ENCODE results near the gene MRPL28.
"Not testable (repeated sequence)": the region's sequence is repeated elsewhere in the genome, so short reads cannot be mapped to it uniquely, and the experiment has no call there.

MRPL28 gene

DNA sequence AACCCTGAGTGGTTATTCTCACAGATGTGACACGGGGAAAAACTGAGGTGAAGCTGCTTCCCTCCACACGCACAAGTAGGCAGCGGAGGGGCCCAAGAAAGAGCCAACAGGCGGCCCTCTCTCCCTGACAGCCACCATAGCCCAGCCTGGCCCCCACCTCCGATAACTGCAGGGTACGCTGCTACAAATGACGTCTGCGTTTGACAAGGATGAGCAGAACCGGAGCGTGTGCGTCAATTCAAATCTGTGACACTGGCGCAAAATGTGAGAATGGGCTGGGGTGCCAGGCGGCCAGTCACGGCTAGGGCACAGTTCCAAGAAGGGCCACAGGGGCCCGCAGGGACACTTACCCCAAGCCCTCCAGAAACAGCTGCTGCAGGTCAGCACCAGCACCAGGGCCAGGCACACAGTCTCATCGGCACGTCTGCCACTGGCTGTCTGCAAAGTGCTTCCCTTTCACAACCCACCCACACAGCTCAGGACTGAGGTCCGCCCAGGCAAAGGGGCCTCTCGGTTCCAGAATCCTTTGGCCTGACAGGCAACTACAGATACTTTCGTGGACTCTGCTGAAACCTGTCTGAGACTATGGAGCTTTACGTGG is 32.3 kb downstream of the MRPL28 start:
- no peak for DNase-seq (ENCODE audit: low spot score)

DNA sequence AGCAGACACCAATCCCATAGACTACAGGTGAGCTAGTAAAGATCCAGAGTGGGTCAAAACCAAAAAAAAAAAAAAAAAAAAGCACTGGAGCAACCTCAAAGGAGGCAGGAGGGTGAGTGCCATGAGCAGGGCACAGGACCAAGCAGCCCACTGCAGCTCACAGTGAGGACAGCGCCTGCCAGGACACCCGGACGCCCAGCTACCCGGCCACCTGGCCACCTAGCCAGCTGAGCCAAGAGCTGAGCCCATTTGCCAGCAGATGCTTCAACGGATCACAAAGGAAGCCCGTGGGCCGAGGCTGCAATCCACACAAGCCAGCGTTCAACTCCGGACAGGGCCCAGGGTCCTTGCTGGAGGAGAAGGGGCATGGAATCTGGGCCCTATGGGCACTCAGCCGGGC is 32.9 kb downstream of the MRPL28 start:
- no peak for DNase-seq (ENCODE audit: low spot score)

DNA sequence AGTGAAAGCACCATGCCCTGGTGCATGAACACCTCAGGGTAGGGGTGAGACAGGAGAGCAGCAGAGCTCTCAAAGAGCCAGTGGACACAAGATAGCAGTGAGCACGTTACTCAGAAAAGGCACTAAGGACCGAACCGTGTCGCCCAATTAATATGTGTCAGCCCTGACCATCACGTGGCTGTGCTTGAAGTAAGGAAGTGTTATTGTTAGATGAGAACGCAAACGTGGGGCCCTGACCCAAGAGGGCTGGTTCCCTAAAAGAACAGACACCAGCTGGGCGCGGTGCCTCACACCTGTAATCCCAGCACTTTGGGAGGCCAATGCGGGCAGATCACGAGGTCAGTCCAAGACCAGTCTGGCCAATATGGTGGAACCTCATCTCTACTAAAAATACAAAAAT is 34.1 kb downstream of the MRPL28 start:
- DNase-seq (ENCODE audit: low spot score), result no peak

DNA sequence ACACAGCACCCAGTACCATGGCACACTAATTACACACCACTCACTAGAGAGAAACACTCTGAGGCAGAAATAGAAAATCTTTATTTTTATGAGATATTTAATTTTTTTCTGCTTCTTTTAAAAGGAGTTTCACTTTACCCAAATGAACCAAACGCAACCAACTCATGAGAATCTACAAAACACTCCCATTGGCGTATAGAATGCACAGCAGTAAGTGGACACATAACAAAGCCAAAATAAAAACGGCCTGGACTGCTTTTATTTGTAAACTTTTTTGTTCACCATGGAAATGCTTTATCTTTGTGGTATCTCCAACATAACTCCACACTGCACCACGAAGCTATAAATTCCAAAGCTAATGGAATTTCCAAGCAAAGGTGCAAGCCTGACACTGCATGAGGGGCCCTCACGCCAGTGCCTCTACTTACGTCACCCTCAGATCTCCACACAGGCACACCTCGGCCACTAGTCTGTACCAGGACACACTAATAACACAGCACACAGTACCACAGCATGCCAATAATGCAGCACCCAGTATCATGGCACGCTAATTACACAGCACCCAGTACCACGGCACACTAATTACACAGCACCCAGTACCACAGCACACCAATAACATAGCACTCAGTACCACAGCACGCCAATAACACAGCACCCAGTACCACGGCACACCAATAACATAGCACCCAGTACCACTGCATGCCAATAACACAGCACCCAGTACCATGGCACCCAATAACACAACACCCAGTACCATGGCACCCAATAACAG is 35.3 kb downstream of the MRPL28 start:
- not testable (repeated sequence) for DNase-seq (ENCODE audit: low spot score)

DNA sequence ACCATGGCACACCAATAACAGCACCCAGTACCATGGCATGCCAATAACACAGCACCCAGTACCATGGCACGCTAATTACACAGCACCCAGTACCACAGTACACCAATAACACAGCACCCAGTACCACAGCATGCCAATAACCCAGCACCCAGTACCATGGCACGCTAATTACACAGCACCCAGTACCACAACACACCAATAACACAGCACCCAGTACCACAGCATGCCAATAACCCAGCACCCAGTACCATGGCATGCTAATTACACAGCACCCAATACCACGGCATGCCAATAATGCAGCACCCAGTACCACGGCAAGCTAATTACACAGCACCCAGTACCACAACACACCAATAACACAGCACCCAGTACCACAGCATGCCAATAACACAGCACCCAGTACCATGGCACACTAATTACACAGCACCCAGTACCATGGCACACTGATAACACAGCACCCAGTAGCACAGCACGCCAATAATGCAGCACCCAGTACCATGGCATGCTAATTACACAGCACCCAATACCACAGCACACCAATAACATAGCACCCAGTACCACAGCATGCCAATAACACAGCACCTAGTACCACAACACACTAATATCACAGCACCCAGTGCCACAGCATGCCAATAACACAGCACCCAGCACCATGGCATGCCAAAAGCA is 36.0 kb downstream of the MRPL28 start:
- not testable (repeated sequence) for DNase-seq (ENCODE audit: low spot score)

DNA sequence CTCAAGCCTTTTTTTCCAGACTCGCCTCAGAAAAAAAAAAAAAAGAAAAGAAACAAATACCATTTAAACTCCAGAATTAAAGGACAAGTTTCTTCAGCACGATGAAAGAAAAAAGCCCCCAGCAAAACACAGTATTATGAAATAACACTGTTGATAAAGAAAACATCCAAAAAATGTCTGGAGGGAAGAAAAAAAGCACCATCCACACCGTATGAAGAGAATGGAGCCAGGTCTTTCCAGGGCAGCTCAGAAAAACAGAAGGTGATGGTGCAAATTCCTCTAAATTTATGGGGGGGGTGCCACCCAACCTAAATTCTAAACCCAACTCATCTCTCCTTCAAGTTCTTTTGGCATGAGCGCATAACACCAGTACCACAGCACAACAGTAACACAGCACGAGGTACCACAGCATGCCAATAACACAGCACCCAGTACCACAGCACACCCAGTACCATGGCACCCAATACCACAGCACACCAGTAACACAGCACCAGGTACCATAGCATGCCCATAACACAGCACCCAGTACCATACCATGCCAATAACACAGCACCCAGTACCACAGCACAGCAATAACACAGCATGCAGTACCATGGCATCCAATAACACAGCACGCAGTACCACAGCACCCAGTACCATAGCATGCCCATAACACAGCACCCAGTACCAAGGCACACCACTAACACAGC is 36.8 kb downstream of the MRPL28 start:
- no peak for DNase-seq (ENCODE audit: low spot score)

DNA sequence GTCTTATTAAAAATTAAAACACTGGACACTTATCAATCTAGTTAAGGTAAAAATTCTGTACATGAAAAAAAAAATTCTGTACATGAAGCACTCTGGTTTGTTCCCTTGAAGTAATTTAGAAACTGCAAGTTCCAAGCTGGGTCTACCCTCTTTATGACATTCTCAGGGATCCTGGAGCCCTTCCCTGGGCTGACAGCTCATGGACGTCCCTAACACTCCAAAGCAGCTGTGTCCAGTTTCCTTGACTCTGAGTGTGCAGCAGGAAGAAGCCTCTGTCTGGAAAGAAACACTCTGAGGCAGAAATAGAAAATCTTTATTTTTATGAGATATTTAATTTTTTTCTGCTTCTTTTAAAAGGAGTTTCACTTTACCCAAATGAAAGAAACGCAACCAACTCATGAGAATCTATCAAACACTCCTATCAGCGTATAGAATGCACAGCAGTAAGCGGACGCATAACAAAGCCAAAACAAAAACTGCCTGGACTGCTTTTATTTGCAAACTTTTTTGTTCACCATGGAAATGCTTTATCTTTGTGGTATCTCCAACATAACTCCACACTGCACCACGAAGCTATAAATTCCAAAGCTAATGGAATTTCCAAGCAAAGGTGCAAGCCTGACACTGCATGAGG is 39.0 kb downstream of the MRPL28 start:
- DNase-seq (ENCODE audit: low spot score), result not testable (repeated sequence)

DNA sequence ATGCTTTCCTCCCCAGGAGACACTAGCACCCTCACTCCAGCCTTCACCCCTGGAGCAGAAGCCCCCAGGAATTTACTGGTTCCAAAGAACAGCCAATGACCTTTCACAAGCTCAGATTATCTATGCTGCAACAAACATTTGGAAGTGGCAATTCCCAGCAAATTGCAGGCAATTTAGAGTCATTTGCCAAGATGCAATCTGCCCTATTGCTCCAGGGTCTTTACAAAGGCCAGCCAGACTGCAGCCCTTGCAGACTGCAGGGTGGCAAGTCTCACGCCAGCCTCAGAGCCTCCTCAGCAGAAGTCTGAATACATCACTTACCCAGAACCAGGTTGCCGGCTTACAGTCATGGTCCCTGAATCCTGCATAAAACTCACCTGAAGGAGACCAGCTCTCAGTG is 39.6 kb downstream of the MRPL28 start:
- DNase-seq (ENCODE audit: low spot score), result no peak

DNA sequence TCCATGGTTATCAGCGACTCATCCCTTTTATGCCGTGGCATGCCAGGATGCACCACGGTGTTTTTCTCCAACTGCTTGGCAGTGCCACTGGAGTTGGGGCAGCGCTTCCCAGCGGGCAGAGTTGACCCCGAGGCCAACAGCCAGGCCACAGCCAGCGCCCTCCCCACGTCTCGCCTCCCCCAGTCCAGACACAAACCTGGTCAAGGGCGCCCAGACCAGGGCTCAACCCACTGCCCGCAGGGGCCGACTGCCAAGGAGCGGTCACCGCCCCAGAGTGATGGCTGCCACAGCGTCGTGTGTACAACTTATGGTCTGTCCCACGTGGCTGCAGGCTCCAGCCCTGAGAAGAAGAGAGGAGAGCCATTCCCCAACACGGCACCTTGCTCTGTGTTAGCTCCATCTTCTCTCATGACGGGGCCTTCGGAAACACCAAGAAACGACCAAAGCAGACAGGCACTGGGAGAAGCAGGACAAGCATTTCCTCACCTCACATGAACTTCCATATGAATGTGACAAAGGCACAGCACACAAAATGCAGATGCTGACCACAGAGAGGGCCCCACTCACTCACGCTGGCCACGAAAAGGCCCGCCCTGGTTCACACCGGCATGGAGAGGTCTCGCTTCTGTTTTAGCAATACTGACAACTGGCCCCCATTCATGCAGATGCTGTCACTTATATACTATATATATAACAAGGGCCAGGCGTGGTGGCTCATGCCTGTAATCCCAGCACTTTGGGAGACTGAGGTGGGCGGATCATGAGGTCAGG is 44.8 kb downstream of the MRPL28 start:
- no peak for DNase-seq (ENCODE audit: low spot score)

DNA sequence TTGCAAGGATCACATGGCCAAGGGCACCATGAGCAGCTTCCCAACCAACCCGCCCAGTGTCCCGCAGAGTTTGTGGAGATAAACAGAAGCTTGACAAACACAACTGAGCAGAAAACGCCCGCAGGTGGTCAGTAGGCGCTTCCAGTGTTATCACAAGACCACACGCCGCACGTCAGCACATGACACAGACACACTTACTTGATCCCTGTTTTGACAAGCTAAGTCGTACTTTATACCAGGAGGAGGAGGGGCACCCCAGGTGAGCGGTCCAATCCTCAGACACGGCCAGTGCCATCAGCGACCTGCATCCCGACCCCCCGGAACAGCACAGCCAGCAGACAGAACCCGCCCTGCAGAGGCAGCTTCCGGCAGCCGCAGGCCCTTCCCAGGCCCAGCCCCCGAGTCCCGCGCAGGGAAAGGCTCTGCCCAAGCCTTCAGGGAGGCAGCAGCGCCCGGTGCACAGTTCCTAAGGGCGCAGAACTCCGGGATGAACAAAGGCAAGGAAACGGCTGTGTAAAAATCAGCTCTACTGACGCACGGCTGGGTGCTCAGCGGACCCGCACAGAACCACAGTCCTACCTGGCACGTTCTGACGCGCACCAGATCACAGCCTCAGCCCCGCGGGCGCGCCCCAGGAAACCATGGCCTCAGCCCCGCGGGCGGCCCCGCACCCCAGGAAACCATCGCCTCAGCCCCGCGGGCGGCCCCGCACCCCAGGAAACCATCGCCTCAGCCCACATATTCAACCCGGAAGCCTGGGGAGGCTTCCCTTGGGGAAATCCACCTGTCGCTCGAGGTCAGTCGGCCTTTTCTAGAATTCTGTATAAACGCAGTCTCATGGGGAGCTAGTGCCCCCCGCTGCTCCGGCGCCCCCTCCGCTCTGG is 45.6 kb downstream of the MRPL28 start:
- peak; percentile 67 for DNase-seq (ENCODE audit: low spot score)

DNA sequence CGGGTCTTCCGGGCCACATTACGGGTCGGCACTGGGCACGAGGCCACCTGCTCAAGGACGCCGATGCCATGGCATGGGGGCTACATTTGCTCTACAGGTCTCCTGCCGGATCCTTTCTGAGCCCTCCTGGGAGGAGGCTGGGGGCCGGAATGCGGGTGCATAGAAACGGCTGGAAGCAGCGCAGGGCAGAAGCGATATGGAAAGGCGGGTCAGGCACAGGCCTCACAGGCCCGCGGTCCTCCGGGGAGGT is 46.2 kb downstream of the MRPL28 start:
- DNase-seq (ENCODE audit: low spot score), result no peak

DNA sequence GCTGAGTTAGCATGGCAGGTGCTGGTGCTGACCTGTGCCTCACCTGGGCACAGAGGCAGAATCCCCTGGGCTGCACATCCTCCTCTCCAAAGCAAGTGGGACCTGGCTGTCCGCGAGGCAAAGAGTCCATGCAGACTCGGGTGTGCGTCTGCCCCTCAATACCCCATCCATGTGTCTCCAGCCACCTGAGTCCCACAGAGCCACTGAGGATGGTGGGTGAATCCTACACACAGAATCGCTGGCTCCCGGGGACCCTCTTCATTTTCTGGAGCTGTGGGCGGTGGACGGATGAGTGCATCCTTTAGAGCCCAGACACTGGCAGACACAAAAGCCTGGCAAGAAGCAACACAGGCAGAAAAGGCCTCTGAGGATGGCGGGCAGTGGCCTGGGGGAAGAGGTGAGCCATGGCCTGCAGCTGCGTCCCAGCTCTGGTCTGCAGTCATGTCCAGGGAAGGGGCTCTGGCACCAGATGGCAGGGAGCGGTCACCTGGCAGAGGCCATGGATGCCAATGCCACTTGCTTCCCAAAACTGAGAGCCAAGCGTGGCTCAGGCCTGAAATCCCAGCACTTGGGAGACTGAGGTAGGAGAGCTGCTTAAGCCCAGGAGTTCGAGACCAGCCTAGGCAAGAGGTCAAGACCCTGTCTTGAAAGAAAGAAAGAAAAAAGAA is 47.7 kb downstream of the MRPL28 start:
- DNase-seq (ENCODE audit: low spot score), result no peak

DNA sequence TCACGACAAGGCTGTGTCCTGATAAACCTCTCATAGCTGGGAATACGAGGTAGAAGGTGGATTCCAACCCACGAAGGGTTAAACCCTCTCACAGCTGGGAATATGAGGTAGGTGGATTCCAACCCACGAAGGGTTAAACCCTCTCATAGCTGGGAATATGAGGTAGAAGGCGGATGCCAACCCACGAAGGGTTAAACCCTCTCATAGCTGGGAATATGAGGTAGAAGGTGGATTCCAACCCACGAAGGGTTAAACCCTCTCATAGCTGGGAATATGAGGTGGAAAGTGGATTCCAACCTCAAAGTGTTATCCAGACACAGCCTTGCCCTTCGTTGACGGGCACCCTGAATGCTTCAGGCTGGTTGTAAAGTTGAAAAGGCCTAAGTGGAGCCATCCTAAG is 48.8 kb downstream of the MRPL28 start:
- DNase-seq (ENCODE audit: low spot score), result no peak

DNA sequence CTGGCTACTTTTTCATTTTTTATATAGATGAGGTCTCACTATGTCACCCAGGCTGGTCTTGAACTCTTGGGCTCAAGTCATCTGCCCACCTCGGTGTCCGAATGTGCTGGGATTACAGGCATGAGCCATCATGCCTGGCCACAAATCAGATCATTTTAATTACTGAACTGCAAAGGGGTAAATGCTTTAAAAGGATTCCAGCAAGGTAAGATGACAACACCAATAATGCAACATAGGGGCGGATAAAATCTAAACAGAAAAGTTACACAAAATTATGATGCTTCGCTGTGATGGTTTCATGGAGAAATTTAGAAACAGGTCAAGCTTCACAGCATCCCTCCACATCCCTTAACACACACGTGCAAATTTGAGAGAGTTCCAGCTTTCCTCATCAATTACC is 50.1 kb downstream of the MRPL28 start:
- DNase-seq (ENCODE audit: low spot score), result no peak

DNA sequence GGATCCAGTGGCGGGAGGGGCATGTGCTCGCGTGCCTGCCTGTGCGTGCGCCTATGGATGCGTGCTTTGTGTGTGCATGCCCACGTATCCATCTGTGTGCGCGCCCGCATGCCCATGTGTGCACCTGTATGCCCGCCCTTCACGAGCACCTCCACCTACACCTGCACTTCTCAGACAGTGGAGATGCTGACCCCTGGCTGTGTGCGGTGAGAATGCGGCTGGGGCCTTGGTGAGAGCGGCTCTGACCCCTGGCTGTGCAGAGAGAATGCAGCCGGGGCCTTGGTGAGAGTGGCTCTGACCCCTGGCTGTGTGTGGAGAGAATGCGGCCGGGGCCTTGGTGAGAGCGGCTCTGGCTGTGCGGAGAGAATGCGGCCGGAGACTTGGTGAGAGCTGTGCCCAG is 51.7 kb downstream of the MRPL28 start:
- peak; percentile 83 for DNase-seq (ENCODE audit: low spot score)

DNA sequence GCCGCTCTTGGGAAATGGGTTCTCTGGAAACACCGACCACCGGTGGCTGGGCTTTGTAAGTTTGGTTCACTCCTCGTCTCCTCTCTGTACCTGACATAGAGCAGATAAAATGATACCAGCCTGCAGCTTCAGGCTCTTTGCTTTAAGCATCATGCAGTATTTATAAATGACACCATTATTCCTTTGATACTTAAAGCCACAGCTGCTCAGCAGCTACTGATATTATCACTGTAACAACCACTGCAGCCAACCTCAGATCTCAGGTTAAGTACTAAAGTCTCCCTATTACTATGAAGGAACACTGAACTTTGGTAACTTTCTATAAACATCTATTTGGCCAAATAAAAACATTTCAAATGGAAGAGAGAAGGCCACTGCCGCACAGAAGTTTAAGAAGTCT is 52.8 kb downstream of the MRPL28 start:
- DNase-seq (ENCODE audit: low spot score), result no peak
